Measurements from ENCODE around the gene LTA4H.

The LTA4H gene

GRCh38 chr12:96081596-96081995 is 46.2 kb upstream of the LTA4H start:
- TF ChIP-seq PPARA (CRISPR knock-in tag; IDR thresholded peaks at IDR 0.05; ENCODE audit: borderline replicate concordance) (no peak), SNAI2 (CRISPR knock-in tag; IDR thresholded peaks at IDR 0.05) (no peak), TOX (CRISPR knock-in tag; IDR thresholded peaks at IDR 0.05; ENCODE audit: borderline replicate concordance) (no peak), OSR1 (CRISPR knock-in tag; IDR thresholded peaks at IDR 0.05) (no peak), PATZ1 (CRISPR knock-in tag; IDR thresholded peaks at IDR 0.05; ENCODE audit: borderline replicate concordance) (no peak), ZC3H10 (CRISPR knock-in tag; IDR thresholded peaks at IDR 0.05) (no peak), ARNTL (CRISPR knock-in tag; IDR thresholded peaks at IDR 0.05; ENCODE audit: borderline replicate concordance, low read depth) (no peak), GLIS3 (CRISPR knock-in tag; IDR thresholded peaks at IDR 0.05) (no peak), ZFP3 (CRISPR knock-in tag; IDR thresholded peaks at IDR 0.05) (no peak), CSDC2 (CRISPR knock-in tag; IDR thresholded peaks at IDR 0.05) (no peak), BACH2 (CRISPR knock-in tag; IDR thresholded peaks at IDR 0.05; ENCODE audit: borderline replicate concordance) (no peak), ZNF8 (CRISPR knock-in tag; IDR thresholded peaks at IDR 0.05) (no peak), CREB5 (CRISPR knock-in tag; IDR thresholded peaks at IDR 0.05; ENCODE audit: low read depth) (no peak), ESRRG (CRISPR knock-in tag; IDR thresholded peaks at IDR 0.05) (no peak), CSRNP3 (CRISPR knock-in tag; IDR thresholded peaks at IDR 0.05) (no peak)
- ATAC-seq, result no peak

GRCh38 chr12:96078231-96079135 is 43.1 kb upstream of the LTA4H start:
- TF ChIP-seq PATZ1 (CRISPR knock-in tag; IDR thresholded peaks at IDR 0.05; ENCODE audit: borderline replicate concordance), result no peak
- no peak for TF ChIP-seq ZFP30 (CRISPR knock-in tag; IDR thresholded peaks at IDR 0.05)
- no peak for TF ChIP-seq ISL1 (CRISPR knock-in tag; IDR thresholded peaks at IDR 0.05)
- no peak for ATAC-seq

- TF ChIP-seq GLIS3 (CRISPR knock-in tag; IDR thresholded peaks at IDR 0.05), result no peak
- no peak for TF ChIP-seq ZNF70 (CRISPR knock-in tag; IDR thresholded peaks at IDR 0.05)
- TF ChIP-seq ARNTL (CRISPR knock-in tag; IDR thresholded peaks at IDR 0.05; ENCODE audit: borderline replicate concordance, low read depth), result no peak
- TF ChIP-seq ZFP3 (CRISPR knock-in tag; IDR thresholded peaks at IDR 0.05), result no peak
- TF ChIP-seq ESRRG (CRISPR knock-in tag; IDR thresholded peaks at IDR 0.05), result no peak
- TF ChIP-seq CSDC2 (CRISPR knock-in tag; IDR thresholded peaks at IDR 0.05), result no peak
- no peak for TF ChIP-seq TOX (CRISPR knock-in tag; IDR thresholded peaks at IDR 0.05; ENCODE audit: borderline replicate concordance)
- no peak for TF ChIP-seq ZFP30 (CRISPR knock-in tag; IDR thresholded peaks at IDR 0.05)
- no peak for TF ChIP-seq PPARA (CRISPR knock-in tag; IDR thresholded peaks at IDR 0.05; ENCODE audit: borderline replicate concordance)
- TF ChIP-seq PATZ1 (CRISPR knock-in tag; IDR thresholded peaks at IDR 0.05; ENCODE audit: borderline replicate concordance), result no peak
- TF ChIP-seq ISL1 (CRISPR knock-in tag; IDR thresholded peaks at IDR 0.05), result no peak
- no peak for ATAC-seq
Observed at GRCh38 chr12:96077081-96077480, 41.7 kb upstream of the LTA4H start.
